GM18505 (cell line): Measurements from ENCODE around the gene PLCB1.
"Not testable (repeated sequence)": the region's sequence is repeated elsewhere in the genome, so short reads cannot be mapped to it uniquely, and the experiment has no call there.

Experiments
- ATAC-seq: cut with Tn5 transposase; IDR thresholded peaks from one replicate; pipeline ENCODE4 v1.9.1; 2021; ENCODE audit not compliant: unreplicated experiment
- POLR2A ChIP-seq: IDR thresholded peaks from 4 replicates; pipeline ENCODE4 v1.6.1; 2011; ENCODE audit warnings: borderline replicate concordance; ENCODE audit not compliant: insufficient read depth, insufficient read length; ENCODE audit errors: extremely low read depth

The PLCB1 gene

GRCh38 chr20:8431538-8432434 lies 299.7 kb downstream of the PLCB1 start:
- TF ChIP-seq POLR2A: no peak
- ATAC-seq: no peak

- no peak for ATAC-seq
- no peak for TF ChIP-seq POLR2A
These were observed 300.5 kb downstream of the PLCB1 start for GRCh38 chr20:8432435-8433148.

DNA sequence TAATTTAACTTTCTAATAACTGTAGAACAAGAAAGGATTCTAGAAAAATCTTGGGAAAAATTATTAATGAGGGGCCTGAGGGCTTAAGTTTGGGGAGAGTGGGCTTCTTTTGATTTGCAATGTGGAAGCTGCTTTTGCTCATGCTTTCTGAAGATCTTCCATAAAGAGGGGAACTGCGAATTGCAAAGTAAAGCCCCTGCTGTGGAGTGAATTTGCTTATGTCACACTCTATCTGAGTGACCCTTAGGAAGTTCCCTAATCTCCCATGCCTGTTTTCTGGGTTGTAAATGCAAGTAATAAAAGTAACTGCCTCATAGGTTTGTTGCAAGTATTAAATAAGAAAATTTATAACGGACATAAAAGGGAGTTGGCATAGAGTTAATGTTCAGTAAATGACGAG lies 301.2 kb downstream of the PLCB1 start:
- no peak for ATAC-seq

GRCh38 chr20:8434326-8434876 lies 302.3 kb downstream of the PLCB1 start:
- no peak for ATAC-seq
- no peak for TF ChIP-seq POLR2A

More for the DNA sequence above, 301.2 kb downstream of the PLCB1 start:
- no peak for TF ChIP-seq POLR2A

DNA sequence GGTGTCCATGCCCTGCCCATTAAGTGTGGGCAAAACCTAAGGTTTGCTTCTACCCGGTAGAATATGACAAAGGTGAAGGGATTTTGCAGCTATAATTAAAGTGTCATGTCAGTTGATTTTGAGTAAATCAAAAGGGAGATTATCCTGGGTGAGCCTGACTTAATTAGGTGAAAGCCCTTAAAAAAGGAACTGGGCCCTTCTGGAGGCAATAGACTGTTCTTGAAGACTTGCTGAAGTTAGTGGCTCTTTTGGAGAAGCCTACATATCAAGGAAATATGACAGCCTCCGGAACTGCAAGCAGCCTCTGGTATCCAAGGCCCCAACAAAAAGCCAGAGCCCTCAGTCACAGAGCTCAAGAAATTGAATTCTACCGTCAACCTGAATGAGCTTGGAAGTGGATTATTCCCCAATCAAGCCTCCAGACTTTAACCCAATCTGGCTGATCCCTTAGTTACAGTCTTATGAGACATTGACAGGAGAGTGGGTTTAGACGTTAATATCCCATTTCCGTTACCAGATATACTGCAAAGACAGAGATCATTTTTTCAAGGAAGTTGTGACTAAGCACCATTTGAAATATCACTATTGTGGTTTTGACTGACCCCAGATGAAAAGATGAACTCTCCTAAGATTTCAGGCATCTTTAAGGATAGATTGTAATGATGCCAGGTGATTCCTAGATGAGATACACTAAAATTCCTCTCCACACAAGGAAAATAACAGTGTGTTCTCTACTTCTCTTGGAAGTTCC lies 303.4 kb downstream of the PLCB1 start:
- TF ChIP-seq POLR2A: no peak
- ATAC-seq: no peak

DNA sequence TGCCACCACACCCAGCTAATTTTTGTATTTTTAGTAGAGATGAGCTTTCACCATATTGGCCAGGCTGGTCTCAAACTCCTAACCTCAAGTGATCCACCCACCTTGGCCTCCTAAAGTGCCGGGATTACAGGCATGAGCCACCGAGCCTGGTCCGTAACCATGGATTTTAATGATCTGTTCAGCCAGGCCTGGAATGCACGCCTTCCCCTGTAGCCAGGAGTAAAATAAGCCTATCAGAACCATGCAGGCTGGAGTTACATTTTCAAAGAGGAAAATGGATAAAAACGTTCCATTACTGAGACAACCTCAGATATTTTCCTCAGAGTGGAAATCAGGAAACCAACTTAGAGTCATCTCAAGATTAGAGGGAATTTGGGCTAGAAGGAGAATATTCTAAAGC lies 304.9 kb downstream of the PLCB1 start:
- not testable (repeated sequence) for ATAC-seq

DNA sequence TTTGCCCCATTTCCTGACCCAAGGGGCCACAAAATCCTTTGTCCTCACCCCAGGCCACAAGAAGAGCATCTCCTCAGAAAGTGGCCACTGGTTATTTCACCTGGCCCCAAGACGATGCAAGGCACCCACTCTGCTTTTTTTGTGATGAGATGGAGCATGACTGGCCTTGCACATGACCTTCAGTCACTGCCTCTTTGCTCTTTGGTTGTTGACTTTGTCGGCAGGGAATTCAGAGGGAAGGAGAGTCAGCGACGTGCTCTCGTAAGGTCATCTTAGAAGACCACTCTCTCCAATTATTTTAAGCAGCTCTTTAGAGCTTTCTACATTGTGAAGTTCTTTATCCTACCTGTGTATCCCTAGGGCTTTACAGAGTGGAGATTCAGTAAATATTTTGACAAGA lies 306.7 kb downstream of the PLCB1 start:
- ATAC-seq: no peak
- TF ChIP-seq POLR2A: no peak

DNA sequence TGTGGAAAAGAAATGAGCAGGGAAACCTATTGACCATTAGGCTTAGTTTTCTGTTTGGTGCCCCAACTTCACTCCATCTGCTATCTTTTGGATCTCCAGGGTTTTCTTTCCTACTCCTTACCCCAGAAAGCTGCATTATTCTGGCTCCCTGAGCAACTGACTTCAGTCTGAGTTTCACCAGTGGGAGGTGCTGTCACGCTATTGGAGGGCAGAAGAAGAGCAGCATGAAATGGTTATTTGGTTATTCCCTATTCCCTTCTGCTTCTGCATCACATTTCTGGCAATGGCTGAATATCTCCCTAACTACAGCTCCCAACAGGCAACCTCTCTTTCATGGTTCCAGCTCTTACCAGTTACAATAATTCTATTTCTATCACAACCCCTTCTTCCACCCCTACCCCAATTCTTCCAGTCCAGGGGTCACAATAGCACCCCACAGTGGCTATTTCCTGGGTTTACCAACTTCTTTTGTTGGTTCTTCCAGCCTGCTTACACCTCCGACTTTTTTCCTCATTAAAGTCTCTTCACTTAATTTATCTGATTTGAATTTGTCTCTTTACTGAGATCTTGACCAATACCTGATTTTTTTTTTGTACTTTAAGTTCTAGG lies 311.5 kb downstream of the PLCB1 start:
- no peak for ATAC-seq
- TF ChIP-seq POLR2A: no peak

DNA sequence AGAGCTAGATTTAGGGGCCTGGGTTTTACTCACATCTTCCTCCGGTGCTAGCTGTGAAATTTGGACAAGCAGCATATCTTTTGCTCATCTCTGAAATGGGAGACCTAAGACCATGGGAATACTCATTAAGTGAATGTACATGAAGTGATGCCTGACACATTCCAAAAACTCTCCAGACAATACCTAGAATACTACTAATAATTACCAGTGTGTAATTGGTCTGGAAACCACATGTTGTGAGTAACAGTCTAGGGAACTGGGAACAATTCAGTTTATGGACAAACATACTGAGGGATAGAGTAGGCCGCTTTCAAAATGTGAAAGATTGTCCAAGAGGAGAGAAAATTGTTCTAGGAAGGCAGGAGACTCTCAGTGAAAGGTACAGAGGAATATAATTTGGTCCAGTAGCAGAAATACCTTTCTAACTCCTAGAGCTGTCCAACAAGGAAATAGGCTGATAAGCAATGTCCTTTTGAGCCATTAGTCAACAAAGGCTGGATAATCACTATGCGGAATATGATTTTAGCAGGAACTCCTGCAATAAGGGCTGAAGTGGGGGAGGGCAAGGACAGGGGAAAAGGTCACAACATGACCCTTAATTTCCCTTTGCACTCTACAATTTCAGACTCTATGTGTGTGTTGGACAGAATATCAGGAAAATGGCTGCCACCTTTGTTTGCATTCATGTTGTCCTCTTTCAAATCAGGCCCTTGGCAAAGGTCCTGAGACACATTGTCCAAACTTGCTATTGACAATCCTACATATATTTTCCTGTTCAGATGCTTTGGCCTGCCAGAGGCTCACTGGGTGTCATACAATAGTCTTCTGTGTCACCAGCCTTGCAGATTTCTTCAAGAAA lies 315.4 kb downstream of the PLCB1 start:
- no peak for TF ChIP-seq POLR2A
- ATAC-seq: no peak

DNA sequence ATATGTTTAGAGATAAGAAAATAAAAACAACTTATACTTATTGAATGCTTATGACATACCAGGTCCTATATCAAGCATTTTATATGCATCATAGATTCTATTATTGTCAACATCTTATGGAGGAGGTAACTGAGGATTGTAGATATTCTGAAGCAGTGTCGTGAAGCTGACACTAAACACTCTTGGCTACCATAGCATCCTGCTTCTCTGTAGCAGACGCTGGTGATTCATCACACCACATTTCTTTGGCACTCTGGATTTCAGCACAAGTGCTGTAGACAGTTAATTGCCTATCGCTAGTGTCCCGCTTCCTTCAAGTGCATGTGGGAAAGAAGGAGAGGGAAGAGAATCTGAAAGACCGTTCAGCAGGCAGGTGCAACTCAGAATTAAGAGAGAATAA lies 317.1 kb downstream of the PLCB1 start:
- TF ChIP-seq POLR2A: no peak
- ATAC-seq: no peak

DNA sequence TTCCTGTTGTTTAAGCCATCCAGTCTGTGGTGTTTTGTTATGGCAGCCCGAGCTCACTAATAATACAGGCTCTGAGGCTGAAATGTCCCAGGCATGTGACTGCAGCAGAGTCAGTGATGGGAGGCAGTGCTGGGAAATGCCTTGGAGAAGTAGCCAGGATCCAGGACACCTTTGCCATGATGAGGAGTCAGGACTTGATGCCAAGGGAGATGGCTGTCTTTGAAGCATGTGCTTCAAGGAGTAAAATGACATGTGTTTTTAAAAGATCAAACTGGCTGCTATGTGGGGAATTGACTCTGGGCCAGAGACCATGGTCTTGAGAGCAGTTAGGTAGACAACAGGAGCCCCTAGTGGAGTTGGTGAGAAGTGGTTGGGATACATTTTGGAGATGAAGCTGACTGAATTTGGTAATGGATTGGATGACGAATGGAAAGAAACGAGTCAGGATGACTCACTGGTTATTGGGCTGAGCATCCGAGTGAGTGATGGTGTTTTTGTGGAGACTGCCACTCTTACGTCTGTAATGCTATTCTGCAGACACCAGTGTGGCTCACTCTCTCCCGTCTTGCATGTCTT lies 322.2 kb downstream of the PLCB1 start:
- ATAC-seq: peak; percentile 70
- TF ChIP-seq POLR2A: no peak

GRCh38 chr20:8456765-8457164 lies 324.7 kb downstream of the PLCB1 start:
- ATAC-seq: no peak
- TF ChIP-seq POLR2A: no peak

DNA sequence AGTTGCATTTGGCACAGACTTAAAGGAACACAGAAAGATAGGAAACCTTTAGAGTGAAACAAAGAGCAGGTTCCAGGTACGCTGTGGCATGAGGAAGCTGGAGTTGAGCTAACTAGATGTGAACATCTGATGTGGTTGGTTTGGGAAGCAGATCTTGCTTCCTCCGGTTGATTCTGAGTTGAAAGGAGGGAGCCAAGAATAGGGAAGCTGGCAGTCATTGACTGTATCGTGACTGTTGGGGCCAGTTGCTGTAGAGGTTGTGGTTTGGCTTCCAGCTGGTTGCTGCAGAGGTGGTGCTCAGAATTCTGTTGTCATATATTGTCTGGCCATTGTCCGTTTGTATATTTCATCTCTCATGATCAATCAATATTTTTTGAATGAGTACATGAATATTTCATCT lies 325.9 kb downstream of the PLCB1 start:
- TF ChIP-seq POLR2A: no peak
- no peak for ATAC-seq
